Measurements from ENCODE around the gene HCFC2.

GRCh38 chr12:104083769-104084475, 19.6 kb downstream of the HCFC2 start:
- TF ChIP-seq POLR2A (IDR thresholded peaks at IDR 0.05) (no peak), CTCF (IDR thresholded peaks at IDR 0.05) (no peak), POLR2AphosphoS5 (IDR thresholded peaks at IDR 0.05; ENCODE audit: insufficient read depth in 1 of 2, low read depth in 1 of 2) (no peak)
